Fibroblast of lung (primary cell): Measurements from ENCODE around the gene LZTR1. TPM values are rescaled to one million over a fixed set of nuclear protein-coding genes. Genes with fewer than 3 reads are reported as not detected.
A peak's percentile ranks its signal among the peaks of the same experiment; 100 is the strongest.

Source experiments
- DNase-seq, 2 donors: peaks; one replicate each; pipeline versions ENCODE4 v3.0.0 to v3.0.0-alpha.2; 2010; ENCODE audit warnings: low read depth in 2 of 2
- H2AFZ ChIP-seq: 2 replicates; pipeline ENCODE4 v1.5.1; 2012; ENCODE audit warnings: low read length, control low read depth, inconsistent platforms
- H3K27ac ChIP-seq: 2 replicates; pipeline ENCODE4 v1.5.1; 2011; ENCODE audit warnings: low read length, control low read depth; ENCODE audit not compliant: insufficient read depth
- H3K27me3 ChIP-seq: 2 replicates; pipeline ENCODE4 v1.5.1; 2011; ENCODE audit warnings: mild to moderate bottlenecking, low read length; ENCODE audit not compliant: control insufficient read depth, insufficient read depth
- H3K36me3 ChIP-seq: 2 replicates; pipeline ENCODE4 v1.5.1; 2011; ENCODE audit warnings: low read length; ENCODE audit not compliant: control insufficient read depth, insufficient read depth
- H3K4me1 ChIP-seq: 2 replicates; pipeline ENCODE4 v1.5.1; 2011; ENCODE audit warnings: low read length; ENCODE audit not compliant: control insufficient read depth, insufficient read depth; ENCODE audit errors: extremely low read depth
- H3K4me2 ChIP-seq: 2 replicates; pipeline ENCODE4 v1.5.1; 2011; ENCODE audit warnings: low read length, control low read depth; ENCODE audit not compliant: insufficient read depth; ENCODE audit errors: extremely low read depth
- H3K4me3 ChIP-seq, 4 experiments: fragments of 200-600 bp in 1 of 4; sonication (generic) in 1 of 4; replicated peaks in 1 of 4; 2 replicates each; pipeline ENCODE4 v1.5.1; 2011 to 2016; ENCODE audit warnings: low read length in 4 of 4, low read depth in 3 of 4, mild to moderate bottlenecking in 3 of 4, control low read depth in 2 of 4, inconsistent platforms in 1 of 4, mixed read lengths in 1 of 4; ENCODE audit not compliant: insufficient read depth in 1 of 4; ENCODE audit errors: control extremely low read depth in 1 of 4
- H3K79me2 ChIP-seq: 2 replicates; pipeline ENCODE4 v1.5.1; 2012; ENCODE audit warnings: mild to moderate bottlenecking, low read length, inconsistent platforms; ENCODE audit not compliant: control insufficient read depth, insufficient read depth
- H3K9ac ChIP-seq: 2 replicates; pipeline ENCODE4 v1.5.1; 2011; ENCODE audit warnings: mild to moderate bottlenecking, low read length, control low read depth; ENCODE audit not compliant: insufficient read depth
- H3K9me3 ChIP-seq: 2 replicates; pipeline ENCODE4 v1.5.1; 2012; ENCODE audit warnings: low read depth, low read length; ENCODE audit not compliant: control insufficient read depth, insufficient read depth
- H4K20me1 ChIP-seq: 2 replicates; pipeline ENCODE4 v1.5.1; 2011; ENCODE audit warnings: low read length; ENCODE audit not compliant: control insufficient read depth, insufficient read depth; ENCODE audit errors: extremely low read depth
- CTCF ChIP-seq, 2 donors: IDR thresholded peaks in 1 of 2; conservative IDR thresholded peaks in 1 of 2; 1 replicate in 1 of 2; 2 replicates in 1 of 2; pipeline ENCODE4 v1.5.1; 2011 to 2012; ENCODE audit warnings: low read length in 2 of 2, control low read depth in 1 of 2, inconsistent platforms in 1 of 2, low read depth in 1 of 2, mild to moderate bottlenecking in 1 of 2
- EZH2 ChIP-seq: IDR thresholded peaks from 2 replicates; pipeline ENCODE4 v1.5.1; 2012; ENCODE audit warnings: low read length, control low read depth, mild to moderate bottlenecking; ENCODE audit errors: missing control alignments
- polyA plus RNA-seq, 2 donors: library from polyadenylated mRNA; depleted of rRNA in 1 of 2; stranded (reverse) in 1 of 2; unstranded in 1 of 2; fragments of >200 nt; gene quantifications; 2 replicates each; pipeline ENCODE4 v1.2.1, GENCODE V29; 2011 to 2012; ENCODE audit warnings: missing spikeins in 1 of 2
- total RNA-seq: library from RNA; depleted of rRNA; stranded (reverse); fragments of >200 nt; gene quantifications from 2 replicates; pipeline ENCODE4 v1.2.1, GENCODE V29; 2014

LZTR1 gene
- total and polyA plus RNA-seq, 2 donors (not counting 1 experiment from before 2014, with no cell fraction given), result 27.4 to 75.8 TPM

DNA sequence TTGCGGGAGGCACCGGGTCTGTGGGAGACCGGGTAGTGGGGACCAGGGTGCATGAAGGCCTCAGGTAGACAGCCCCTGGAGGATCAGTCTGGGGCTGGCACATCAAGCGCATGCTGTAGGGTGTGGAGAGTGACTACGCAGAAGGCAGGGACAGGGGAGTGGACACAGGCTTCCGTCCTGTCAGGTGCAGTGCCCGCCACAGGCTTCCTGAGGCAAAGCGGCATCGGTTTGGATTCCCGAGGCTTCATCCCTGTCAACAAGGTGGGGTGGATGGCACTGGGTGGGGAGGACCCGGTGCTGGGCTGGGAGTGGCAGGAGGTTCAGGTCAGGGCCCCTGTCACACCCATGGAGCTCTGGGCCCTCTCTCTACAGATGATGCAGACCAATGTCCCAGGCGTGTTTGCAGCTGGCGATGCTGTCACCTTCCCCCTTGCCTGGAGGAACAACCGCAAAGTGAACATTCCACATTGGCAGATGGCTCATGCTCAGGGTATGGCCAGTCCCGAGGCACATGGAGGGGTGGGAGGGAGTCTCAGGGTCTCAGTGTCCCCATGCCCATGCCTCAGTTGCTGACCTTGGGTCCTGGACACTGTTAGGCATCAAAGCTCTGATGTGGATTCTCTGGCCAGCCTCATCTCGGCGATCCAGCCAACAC lies 4.5 kb upstream of the LZTR1 start:
- Histone ChIP-seq H3K9me3 (peaks cover 2% of the 10 kb centered on the region), H4K20me1 (no peaks in the 10 kb centered on the region), H3K4me1 (peaks cover 6% of the 10 kb centered on the region), H3K27me3 (no peaks in the 10 kb centered on the region), H3K4me3 (no peak overlapping the region), H2AFZ (no peak overlapping the region), H3K36me3 (no peaks in the 10 kb centered on the region), H3K4me2 (no peak overlapping the region), H3K27ac (no peak overlapping the region), H3K9ac (no peak overlapping the region), H3K79me2 (peaks cover 4% of the 10 kb centered on the region)
- TF ChIP-seq EZH2, result no peak
- TF ChIP-seq CTCF (conservative IDR thresholded peaks at IDR 0.05 in 1 of 2, IDR thresholded peaks at IDR 0.05 in 1 of 2; ENCODE audit: low read depth in 1 of 2, low read length in 2 of 2), result no peak
- no peak for DNase-seq

DNA sequence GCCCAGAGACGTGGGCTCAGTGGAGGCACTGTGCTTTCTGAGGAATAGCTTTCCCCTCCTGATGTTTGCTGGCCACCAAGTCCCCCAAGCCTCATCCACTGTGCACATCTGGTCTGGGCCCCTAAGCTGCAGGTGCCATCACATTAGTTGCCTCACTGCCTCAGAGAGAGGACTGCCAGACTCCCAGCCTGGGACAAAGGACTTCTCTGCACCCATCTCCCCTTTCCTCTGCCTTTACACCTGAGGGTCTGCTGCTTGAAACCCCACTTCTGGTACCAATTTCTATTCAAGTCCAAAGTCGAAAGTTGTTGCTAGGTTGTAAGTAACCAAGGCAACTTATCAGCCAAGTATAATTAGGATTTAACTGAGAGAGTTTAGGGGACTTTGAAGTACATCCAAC lies 3.7 kb upstream of the LZTR1 start:
- Histone ChIP-seq H3K9ac (no peak overlapping the region), H3K4me2 (no peak overlapping the region), H3K36me3 (no peaks in the 10 kb centered on the region), H3K4me3 (no peak overlapping the region), H4K20me1 (no peaks in the 10 kb centered on the region), H3K27ac (no peak overlapping the region), H3K27me3 (no peaks in the 10 kb centered on the region), H3K79me2 (peaks cover 9% of the 10 kb centered on the region), H3K9me3 (peaks cover 2% of the 10 kb centered on the region), H3K4me1 (peaks cover 8% of the 10 kb centered on the region), H2AFZ (no peak overlapping the region)
- no peak for TF ChIP-seq CTCF (conservative IDR thresholded peaks at IDR 0.05 in 1 of 2, IDR thresholded peaks at IDR 0.05 in 1 of 2; ENCODE audit: low read depth in 1 of 2, low read length in 2 of 2)
- no peak for TF ChIP-seq EZH2
- no peak for DNase-seq

DNA sequence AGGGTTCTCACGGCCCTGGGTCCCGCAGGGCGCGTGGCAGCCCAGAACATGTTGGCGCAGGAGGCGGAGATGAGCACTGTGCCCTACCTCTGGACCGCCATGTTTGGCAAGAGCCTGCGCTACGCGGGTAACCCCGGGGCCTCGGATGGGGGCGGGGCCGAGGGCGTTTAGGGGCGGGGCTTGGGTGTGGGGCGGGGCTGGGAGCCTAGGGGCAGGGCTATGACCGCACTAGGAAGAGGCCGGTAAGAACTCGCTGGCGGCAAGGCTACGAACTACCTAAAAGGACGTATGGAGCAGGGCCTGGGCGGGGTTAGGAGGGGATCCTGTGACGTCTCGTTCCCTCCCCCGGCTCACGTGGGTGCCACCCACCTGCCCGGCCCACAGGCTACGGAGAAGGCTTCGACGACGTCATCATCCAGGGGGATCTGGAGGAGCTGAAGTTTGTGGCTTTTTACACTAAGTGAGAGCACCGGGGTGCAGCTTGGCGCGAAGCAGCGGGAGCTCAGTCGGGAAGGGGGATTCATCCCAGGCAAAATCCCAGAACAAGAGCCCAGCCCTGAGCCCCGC lies 2.8 kb upstream of the LZTR1 start:
- TF ChIP-seq CTCF (conservative IDR thresholded peaks at IDR 0.05 in 1 of 2, IDR thresholded peaks at IDR 0.05 in 1 of 2; ENCODE audit: low read depth in 1 of 2, low read length in 2 of 2) (no peak), EZH2 (no peak)
- Histone ChIP-seq H3K4me2 (peak overlapping the region; percentile 73), H2AFZ (peak overlapping the region; percentile 69), H4K20me1 (no peaks in the 10 kb centered on the region), H3K9ac (no peak overlapping the region), H3K79me2 (peaks cover 15% of the 10 kb centered on the region), H3K4me1 (peaks cover 11% of the 10 kb centered on the region), H3K27ac (no peak overlapping the region), H3K36me3 (no peaks in the 10 kb centered on the region), H3K9me3 (peaks cover 2% of the 10 kb centered on the region), H3K27me3 (no peaks in the 10 kb centered on the region), H3K4me3 (peak overlapping the region in 3 of 4 experiments; percentile 6 to 47 (median 32))
- DNase-seq, result peak; percentile 84 to 85
